Smooth muscle cell (in vitro differentiated cells): ENCODE measurements around the gene DKC1. TPM values are rescaled to one million over a fixed set of nuclear protein-coding genes. Genes with fewer than 3 reads are reported as not detected.

Source experiments
- DNase-seq: peaks from one replicate; lab custom pipeline; 2025; ENCODE audit not compliant: unreplicated experiment; lab: John Stamatoyannopoulos, UW
- H2AFZ ChIP-seq: fragments of 200-600 bp; sonication (generic); 2 replicates; pipeline ENCODE4 v1.6.0; 2016; ENCODE audit warnings: antibody characterized with exemption, low read depth, mild to moderate bottlenecking
- H3F3A ChIP-seq: fragments of 200-600 bp; sonication (generic); 2 replicates; pipeline ENCODE4 v1.6.0; 2017; ENCODE audit warnings: antibody characterized with exemption, low read depth
- H3K27ac ChIP-seq: fragments of 200-600 bp; sonication (generic); 2 replicates; pipeline ENCODE4 v1.5.1; 2016; ENCODE audit warnings: low read depth, mild to moderate bottlenecking
- H3K27me3 ChIP-seq: fragments of 200-600 bp; sonication (generic); 2 replicates; pipeline ENCODE4 v1.6.1; 2016; ENCODE audit warnings: low read depth, mild to moderate bottlenecking
- H3K36me3 ChIP-seq: fragments of 200-600 bp; sonication (generic); 2 replicates; pipeline ENCODE4 v1.5.1; 2016; ENCODE audit warnings: low read depth
- H3K4me1 ChIP-seq: fragments of 200-600 bp; sonication (generic); 2 replicates; pipeline ENCODE4 v1.5.1; 2016; ENCODE audit warnings: low read depth
- H3K4me2 ChIP-seq: fragments of 200-600 bp; sonication (generic); 2 replicates; pipeline ENCODE4 v1.6.0; 2016; ENCODE audit warnings: mild to moderate bottlenecking
- H3K4me3 ChIP-seq: fragments of 200-600 bp; sonication (generic); 2 replicates; pipeline ENCODE4 v1.5.1; 2016; ENCODE audit warnings: mild to moderate bottlenecking
- H3K79me2 ChIP-seq: fragments of 200-600 bp; sonication (generic); 2 replicates; pipeline ENCODE4 v1.6.0; 2016; ENCODE audit warnings: low read depth, mild to moderate bottlenecking
- H3K9ac ChIP-seq: fragments of 200-600 bp; sonication (generic); 2 replicates; pipeline ENCODE4 v1.6.0; 2016; ENCODE audit warnings: low read depth
- H3K9me3 ChIP-seq: fragments of 200-600 bp; sonication (generic); replicated peaks from 2 replicates; pipeline ENCODE4 v1.5.1; 2016; ENCODE audit warnings: low read depth
- H4K20me1 ChIP-seq: fragments of 200-600 bp; sonication (generic); 2 replicates; pipeline ENCODE4 v1.6.0; 2016; ENCODE audit warnings: low read depth
- CTCF ChIP-seq: fragments of 200-600 bp; sonication (generic); IDR thresholded peaks from 2 replicates; pipeline ENCODE4 v1.5.1; 2017; ENCODE audit warnings: borderline replicate concordance, mild to moderate bottlenecking, antibody characterized with exemption; ENCODE audit not compliant: insufficient read depth, poor library complexity, severe bottlenecking
- WGBS: methylation state at CpG from one replicate; pipeline ENCODE4 v1.1.7; 2016; ENCODE audit warnings: low lambda C conversion rate; 5-methylcytosine and 5-hydroxymethylcytosine counted together
- polyA plus RNA-seq: library from polyadenylated mRNA; unstranded; fragments of >200 nt; fragmentation: Nextera tagmentation; extraction: Ambion mirVana; gene quantifications from 2 replicates; pipeline ENCODE4 v1.2.1, GENCODE V29; 2016
- total RNA-seq: library from RNA; depleted of rRNA; stranded (reverse); fragments of >200 nt; gene quantifications from 2 replicates; pipeline ENCODE4 v1.2.3, GENCODE V29; 2014

The DKC1 gene
- total and polyA plus RNA-seq, 2 experiments from 2014 or later: 18.7 to 35.1 TPM

GRCh38 chrX:154748712-154749339, 13.8 kb upstream of the DKC1 start:
- Histone ChIP-seq H3K27ac (no peak overlapping the region), H3K9ac (no peak overlapping the region), H3K4me3 (no peak overlapping the region), H3K9me3 (no peaks in the 10 kb centered on the region), H3K27me3 (peaks cover 14% of the 10 kb centered on the region), H2AFZ (no peak overlapping the region), H4K20me1 (no peaks in the 10 kb centered on the region), H3K36me3 (no peaks in the 10 kb centered on the region), H3F3A (no peaks in the 10 kb centered on the region), H3K79me2 (no peaks in the 10 kb centered on the region), H3K4me1 (no peaks in the 10 kb centered on the region), H3K4me2 (peak overlapping the region; percentile 16)
- peak; percentile 70 for TF ChIP-seq CTCF
- no peak for DNase-seq
- WGBS: 43% methylated on average over 11 of the region's 11 CpGs

GRCh38 chrX:154749856-154750255, 12.8 kb upstream of the DKC1 start:
- H3F3A ChIP-seq: no peaks in the 10 kb centered on the region
- H3K27ac ChIP-seq: no peak overlapping the region
- no peaks in the 10 kb centered on the region for H4K20me1 ChIP-seq
- H3K27me3 ChIP-seq: peaks cover 14% of the 10 kb centered on the region
- peak overlapping the region; percentile 44 for H3K4me3 ChIP-seq
- no peak for DNase-seq
- no peaks in the 10 kb centered on the region for H3K36me3 ChIP-seq
- H3K9ac ChIP-seq: no peak overlapping the region
- H3K4me2 ChIP-seq: peak overlapping the region; percentile 82
- H3K79me2 ChIP-seq: no peaks in the 10 kb centered on the region
- no peaks in the 10 kb centered on the region for H3K9me3 ChIP-seq
- peak overlapping the region; percentile 72 for H2AFZ ChIP-seq
- no peak for TF ChIP-seq CTCF
- H3K4me1 ChIP-seq: no peaks in the 10 kb centered on the region
- WGBS: 77% methylated on average over 6 of the region's 6 CpGs

- peaks cover 14% of the 10 kb centered on the region for H3K27me3 ChIP-seq
- H3K9ac ChIP-seq: no peak within 1 kb of the TSS
- H3K27ac ChIP-seq: no peak within 1 kb of the TSS
- no peaks in the 10 kb centered on the region for H3F3A ChIP-seq
- no peaks in the 10 kb centered on the region for H3K9me3 ChIP-seq
- H3K4me2 ChIP-seq: peak within 1 kb of the TSS; percentile 82
- WGBS: 42% methylated on average over 45 of the region's 98 CpGs
- peak within 1 kb of the TSS; percentile 72 for H2AFZ ChIP-seq
- TF ChIP-seq CTCF: no peak
- H3K4me3 ChIP-seq: peak within 1 kb of the TSS; percentile 44
- H3K4me1 ChIP-seq: no peaks in the 10 kb centered on the region
- H3K79me2 ChIP-seq: no peaks in the 10 kb centered on the region
- H4K20me1 ChIP-seq: no peaks in the 10 kb centered on the region
- DNase-seq: no peak
- H3K36me3 ChIP-seq: no peaks in the 10 kb centered on the region
Observed at GRCh38 chrX:154750301-154751202, 12.1 kb upstream of the DKC1 start, which contains the start of gene GAB3. GAB3 (minus strand) TSS chrX:154751077; CDS start chrX:154751025, 52 bp downstream.
